Omental fat pad (tissue), 4 donors: ENCODE data around the gene AKR1A1. TPM values are rescaled to one million over a fixed set of nuclear protein-coding genes. Genes with fewer than 3 reads are reported as not detected.
A peak's percentile ranks its signal among the peaks of the same experiment; 100 is the strongest.
"Not testable (repeated sequence)": the region's sequence is repeated elsewhere in the genome, so short reads cannot be mapped to it uniquely, and the experiment has no call there.

Experiments used
- ATAC-seq: fragments of 150-250 bp; one replicate; pipeline ENCODE4 v1.9.1; 2016; ENCODE audit warnings: mild to moderate bottlenecking, moderate library complexity; ENCODE audit not compliant: low FRiP score
- DNase-seq: peaks from one replicate; pipeline ENCODE4 v3.0.0-alpha.2; 2019; ENCODE audit warnings: low spot score
- CTCF ChIP-seq, 3 donors: fragments of 450-650 bp; IDR thresholded peaks; one replicate each; pipeline ENCODE4 v1.5.1; 2016 to 2017; ENCODE audit warnings: antibody characterized with exemption in 3 of 3, mild to moderate bottlenecking in 3 of 3, moderate library complexity in 2 of 3
- total RNA-seq, 4 donors: library from RNA; depleted of rRNA; stranded (reverse); fragments of >200 nt; gene quantifications; one replicate each; pipeline ENCODE4 v1.1.0, GENCODE V29; 2016

The AKR1A1 gene
- total RNA-seq, 4 donors from 2014 or later, result 76.6 to 114 (median 86.2) TPM

DNA sequence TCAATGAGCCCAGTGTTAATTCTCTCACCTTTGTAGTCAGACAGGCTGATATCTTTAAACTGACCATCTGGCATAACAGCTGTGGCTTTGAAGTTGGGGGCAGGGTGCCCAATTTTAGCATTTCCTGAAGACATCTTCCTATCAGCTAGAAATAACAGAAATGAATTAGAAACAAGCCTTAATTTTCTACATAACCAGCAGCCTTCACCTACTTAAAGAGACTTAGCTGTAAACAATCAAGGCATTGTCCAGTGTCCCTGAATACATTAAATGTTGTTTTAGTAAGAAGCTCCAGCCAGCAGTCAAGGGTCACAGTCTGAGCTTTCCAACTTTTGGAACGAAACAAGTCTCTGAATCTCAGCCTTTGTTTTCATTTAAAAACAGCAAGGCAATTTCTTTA, 31.7 kb upstream of the AKR1A1 start:
- ATAC-seq (no peak), DNase-seq (no peak)
- no peak for TF ChIP-seq CTCF (IDR thresholded peaks at IDR 0.05)

DNA sequence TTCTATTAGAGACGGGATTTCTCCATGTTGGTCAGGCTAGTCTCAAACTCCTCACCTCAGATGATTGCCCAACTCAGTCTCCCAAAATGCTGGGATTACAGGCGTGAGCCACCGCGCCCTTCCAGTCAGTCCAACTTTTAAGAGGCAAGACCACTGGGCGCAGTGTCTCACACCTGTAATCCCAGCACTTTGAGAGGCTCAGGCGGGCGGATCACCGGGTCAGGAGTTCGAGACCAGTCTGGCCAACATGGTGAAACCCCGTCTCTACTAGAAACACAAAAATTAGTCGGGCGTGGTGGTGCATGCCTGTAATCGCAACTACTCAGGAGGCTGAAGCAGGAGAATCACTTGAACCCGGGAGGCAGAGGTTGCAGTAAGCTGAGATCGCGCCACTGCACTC, 30.9 kb upstream of the AKR1A1 start:
- not testable (repeated sequence) for DNase-seq, ATAC-seq

DNA sequence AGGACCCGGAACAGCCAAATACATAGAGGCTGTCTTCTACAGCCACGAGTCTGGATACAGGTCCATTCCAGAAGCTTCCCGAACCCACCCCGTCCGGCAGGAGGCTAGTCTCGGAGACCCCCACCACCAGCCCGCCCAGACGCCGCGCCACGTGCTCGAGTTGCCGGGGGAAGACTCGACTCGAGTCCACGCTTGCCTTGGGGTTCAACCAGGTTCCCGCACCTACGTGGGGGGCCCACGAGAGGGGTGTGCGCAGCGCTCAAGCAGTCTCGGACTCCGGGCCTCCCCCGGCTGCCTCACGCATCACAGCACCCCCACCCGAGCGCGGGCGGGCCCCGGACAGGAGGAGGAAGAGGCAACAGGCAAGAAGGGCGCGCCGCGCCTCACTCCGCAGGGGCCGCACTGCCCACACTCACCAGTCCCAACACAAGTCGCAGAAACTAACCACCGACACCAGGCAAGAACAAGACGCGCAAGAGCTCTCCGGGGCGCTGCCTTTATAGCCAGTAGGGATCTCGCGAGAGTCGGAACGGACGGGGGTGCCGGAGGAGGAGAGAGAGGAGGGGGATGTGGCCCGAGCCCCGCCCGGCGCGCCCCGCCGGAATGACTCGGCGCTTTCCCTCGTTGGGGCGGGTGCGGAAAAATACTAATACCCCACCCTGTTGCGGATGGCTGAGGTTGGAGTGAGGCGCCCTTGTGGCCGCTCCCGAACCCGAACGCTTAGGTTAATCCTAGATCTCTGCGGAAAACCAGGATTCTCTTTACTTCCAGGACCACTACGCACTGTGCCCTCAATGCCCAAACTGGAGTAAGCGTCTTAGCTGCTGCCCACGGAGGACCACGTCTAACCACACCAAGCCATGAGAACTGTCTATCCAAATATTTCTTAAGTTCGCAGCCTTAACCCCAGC, 29.0 kb upstream of the AKR1A1 start, which contains the start of gene PRDX1:
Gene PRDX1 (minus strand): TSS at position 472 of the 911 bp plus-strand sequence. CDS start 2,841 bp downstream, outside the sequence.
- DNase-seq, result peak; percentile 99
- no peak for TF ChIP-seq CTCF (IDR thresholded peaks at IDR 0.05)
- peak; percentile 97 for ATAC-seq

DNA sequence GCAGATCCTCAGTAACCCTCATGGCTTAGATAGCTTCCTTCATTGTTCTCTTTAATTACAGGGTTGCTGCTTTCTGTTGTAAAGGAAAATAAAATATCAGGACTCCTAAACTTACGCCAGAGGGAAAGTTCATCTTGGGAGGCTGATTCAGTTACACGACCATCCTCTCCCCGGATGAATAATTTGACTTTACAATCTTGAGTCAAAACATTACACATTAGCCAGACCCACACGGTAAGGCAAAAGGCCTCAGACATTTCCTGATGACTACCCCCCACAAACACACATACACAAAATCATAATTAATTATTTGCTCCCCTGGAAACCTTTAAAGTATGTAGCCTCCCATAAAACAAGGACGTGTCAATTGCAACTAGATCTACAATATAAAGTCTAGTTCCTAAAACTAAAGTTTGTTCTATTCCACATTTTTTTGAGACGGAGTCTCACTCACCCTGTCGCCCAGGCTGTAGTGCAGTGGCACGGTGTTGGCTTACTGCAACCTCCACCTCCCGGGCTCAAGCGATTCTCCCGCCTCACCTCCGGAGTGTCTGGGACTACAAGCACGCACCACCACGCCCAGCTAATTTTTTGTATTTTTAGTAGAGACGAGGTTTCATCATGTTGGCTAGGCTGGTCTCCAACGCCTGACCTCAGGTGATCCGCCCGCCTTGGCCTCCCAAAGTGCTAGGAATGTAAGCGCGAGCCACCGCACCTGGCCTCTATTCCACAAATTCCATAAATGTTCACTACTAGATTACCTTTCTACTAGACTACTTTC, 28.1 kb upstream of the AKR1A1 start:
- ATAC-seq (peak; percentile 34), DNase-seq (no peak)
- no peak for TF ChIP-seq CTCF (IDR thresholded peaks at IDR 0.05)

DNA sequence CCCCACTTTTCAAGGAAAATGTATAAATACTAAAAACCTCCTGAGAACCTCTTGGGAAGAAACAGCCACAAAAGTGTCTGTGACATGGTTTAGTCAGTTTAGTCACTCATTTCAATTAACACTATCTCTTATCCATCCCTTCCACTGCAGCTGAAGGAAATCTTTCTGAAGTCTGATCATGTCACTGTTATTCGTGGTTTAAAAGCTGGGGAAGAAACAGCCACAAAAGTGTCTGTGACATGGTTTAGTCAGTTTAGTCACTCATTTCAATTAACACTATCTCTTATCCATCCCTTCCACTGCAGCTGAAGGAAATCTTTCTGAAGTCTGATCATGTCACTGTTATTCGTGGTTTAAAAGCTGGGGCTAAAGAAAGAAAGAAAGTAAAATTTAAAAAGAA, 27.1 kb upstream of the AKR1A1 start:
- not testable (repeated sequence) for ATAC-seq, DNase-seq

GRCh38 chr1:45523975-45524374, 26.7 kb upstream of the AKR1A1 start:
- not testable (repeated sequence) for DNase-seq, ATAC-seq

DNA sequence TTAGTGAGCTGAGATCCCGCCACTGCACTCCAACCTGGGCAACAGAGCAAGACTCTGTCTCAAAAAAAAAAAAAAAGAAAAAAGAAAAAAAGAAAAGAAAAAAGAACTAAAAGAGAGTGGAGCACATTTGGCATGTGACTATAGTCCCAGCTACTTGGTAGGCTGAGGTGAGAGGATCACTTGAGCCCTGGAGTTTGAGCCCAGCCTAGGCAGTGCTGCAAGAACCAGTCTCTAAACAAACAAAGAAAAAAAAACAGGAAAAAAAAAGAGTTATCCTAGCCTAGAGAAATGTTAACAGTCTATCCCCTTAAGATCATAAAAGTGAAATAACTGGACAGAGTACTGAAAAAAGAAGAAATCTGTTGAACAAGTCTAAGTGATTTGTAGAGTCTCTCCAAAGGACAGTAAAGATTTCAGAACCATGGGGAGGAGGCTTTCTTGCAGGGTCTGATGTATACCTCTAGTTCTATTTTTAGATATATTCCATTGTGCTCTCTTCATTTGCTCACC, 24.4 kb upstream of the AKR1A1 start:
- DNase-seq (no peak), ATAC-seq (no peak)
- no peak for TF ChIP-seq CTCF (IDR thresholded peaks at IDR 0.05)

GRCh38 chr1:45530632-45531135, 19.9 kb upstream of the AKR1A1 start:
- DNase-seq (no peak), ATAC-seq (no peak)
- TF ChIP-seq CTCF (IDR thresholded peaks at IDR 0.05), result no peak
